ENCODE data around the gene NHSL2.

NHSL2 gene

GRCh38 chrX:72005046-72005445 is 94.4 kb downstream of the NHSL2 start:
- H3K9ac ChIP-seq (ENCODE audit: low read depth, low read length) = no peak overlapping the region
- peaks cover 5% of the 10 kb centered on the region; the same call in 1 of the 2 replicates for H3K36me3 ChIP-seq (ENCODE audit: insufficient read depth, low read length)
- no peaks in the 10 kb centered on the region for H3K9me3 ChIP-seq (ENCODE audit: control insufficient read depth, insufficient read depth, low read length)

GRCh38 chrX:72006461-72006860 is 95.8 kb downstream of the NHSL2 start:
- Histone ChIP-seq H3K36me3 (ENCODE audit: insufficient read depth, low read length) (peaks cover 8% of the 10 kb centered on the region; the same call in 1 of the 2 replicates), H3K9me3 (ENCODE audit: control insufficient read depth, insufficient read depth, low read length) (no peaks in the 10 kb centered on the region), H3K9ac (ENCODE audit: low read depth, low read length) (no peak overlapping the region), H3K4me1 (ENCODE audit: insufficient read depth, low read length) (peaks cover 33% of the 10 kb centered on the region)

More at GRCh38 chrX:72005046-72005445, 94.4 kb downstream of the NHSL2 start:
- peaks cover 46% of the 10 kb centered on the region for H3K4me1 ChIP-seq (ENCODE audit: insufficient read depth, low read length)

GRCh38 chrX:72009731-72010130 is 99.1 kb downstream of the NHSL2 start:
- peaks cover 9% of the 10 kb centered on the region for H3K4me1 ChIP-seq (ENCODE audit: insufficient read depth, low read length)
- peaks cover 11% of the 10 kb centered on the region for H3K36me3 ChIP-seq (ENCODE audit: insufficient read depth, low read length)
- no peak overlapping the region for H3K9ac ChIP-seq (ENCODE audit: low read depth, low read length)
- no peaks in the 10 kb centered on the region for H3K9me3 ChIP-seq (ENCODE audit: control insufficient read depth, insufficient read depth, low read length)

DNA sequence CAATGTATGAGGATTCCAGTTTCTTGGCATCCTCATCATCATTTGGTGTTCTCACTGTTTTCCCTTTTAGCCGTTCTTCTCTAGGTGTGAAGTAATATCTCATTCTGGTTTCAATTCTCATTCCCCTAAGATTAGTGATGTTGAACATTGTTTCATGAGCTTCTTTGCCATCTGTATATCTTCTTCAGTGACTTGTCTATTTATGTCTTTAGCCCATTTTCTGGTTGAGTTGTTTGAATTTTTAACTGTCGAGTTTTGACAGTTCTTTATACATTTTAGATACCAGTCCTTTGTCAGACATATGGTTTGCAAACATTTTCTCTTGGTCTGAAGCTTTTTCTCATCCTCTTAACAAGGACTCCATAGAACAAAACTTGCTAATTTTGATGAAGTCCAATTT is 101.1 kb downstream of the NHSL2 start:
- no peaks in the 10 kb centered on the region for H3K9me3 ChIP-seq (ENCODE audit: control insufficient read depth, insufficient read depth, low read length)
- H3K4me1 ChIP-seq (ENCODE audit: insufficient read depth, low read length) = no peaks in the 10 kb centered on the region
- H3K9ac ChIP-seq (ENCODE audit: low read depth, low read length) = no peak overlapping the region
- H3K36me3 ChIP-seq (ENCODE audit: insufficient read depth, low read length) = peaks cover 11% of the 10 kb centered on the region

DNA sequence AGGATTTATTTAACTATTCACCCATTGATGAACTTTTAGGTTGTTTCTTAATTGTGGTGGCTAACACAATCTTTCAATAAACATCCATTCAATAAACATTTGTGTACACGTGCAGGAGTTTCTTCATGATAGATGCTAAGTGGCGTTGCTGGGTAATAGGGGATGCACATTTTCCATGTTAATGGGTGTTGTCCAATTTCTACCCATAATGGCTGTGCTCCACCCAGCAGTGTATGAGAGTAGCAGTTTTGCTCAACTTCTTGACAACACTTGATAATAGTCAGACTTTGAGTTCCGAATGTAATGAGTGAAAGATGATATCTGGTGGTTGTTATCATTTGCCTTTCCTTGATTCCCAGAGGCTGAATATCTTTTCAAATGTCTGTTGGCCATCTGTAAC is 104.7 kb downstream of the NHSL2 start:
- peaks cover 12% of the 10 kb centered on the region for H3K4me1 ChIP-seq (ENCODE audit: insufficient read depth, low read length)
- peaks cover 6% of the 10 kb centered on the region; the same call in 1 of the 2 replicates for H3K36me3 ChIP-seq (ENCODE audit: insufficient read depth, low read length)
- no peaks in the 10 kb centered on the region for H3K9me3 ChIP-seq (ENCODE audit: control insufficient read depth, insufficient read depth, low read length)
- H3K9ac ChIP-seq (ENCODE audit: low read depth, low read length) = no peak overlapping the region

DNA sequence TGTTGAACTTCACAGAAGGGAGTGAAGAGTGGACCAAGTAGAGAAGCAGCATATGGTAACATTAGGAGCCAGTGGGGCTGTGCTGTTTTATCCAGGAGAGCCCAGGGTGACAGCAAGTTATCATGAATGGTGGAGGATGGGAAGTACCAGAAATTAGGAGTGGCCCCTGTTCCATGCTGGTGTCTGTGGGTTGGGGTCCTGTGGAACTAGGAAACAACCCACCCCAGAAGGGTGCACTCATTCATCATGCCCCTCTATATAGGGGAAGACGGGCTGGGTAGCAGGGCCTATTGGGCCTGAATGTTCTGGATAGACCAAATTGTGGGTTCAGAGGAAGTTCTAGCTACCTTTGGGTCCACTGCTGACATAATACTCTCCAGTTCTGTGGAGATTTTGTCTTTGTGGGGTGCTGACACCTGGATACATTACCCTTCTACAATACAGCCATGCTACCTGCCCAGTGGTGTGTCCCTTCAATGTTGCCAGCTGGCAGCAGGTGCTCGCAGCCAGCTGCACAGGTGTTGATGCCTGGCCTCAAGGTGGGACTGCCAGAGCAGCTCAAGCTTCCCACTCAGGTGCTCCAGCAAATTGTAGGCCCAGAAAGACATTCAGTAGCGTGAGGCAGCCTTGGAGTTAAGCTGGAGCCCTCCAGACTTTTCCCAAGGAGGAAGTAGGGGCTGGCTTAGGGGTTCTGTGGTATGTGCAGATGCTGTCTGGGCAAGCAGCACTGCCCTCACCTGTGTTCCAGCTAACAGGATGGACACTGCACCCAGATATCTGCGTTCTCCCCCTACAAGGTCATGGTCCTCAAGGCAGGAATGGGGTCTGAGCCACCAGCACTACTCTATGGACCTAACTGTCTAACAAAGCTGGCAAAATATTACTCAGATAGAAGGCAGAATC is 106.5 kb downstream of the NHSL2 start:
- peaks cover 15% of the 10 kb centered on the region for H3K4me1 ChIP-seq (ENCODE audit: insufficient read depth, low read length)
- H3K36me3 ChIP-seq (ENCODE audit: insufficient read depth, low read length) = peaks cover 3% of the 10 kb centered on the region; the same call in 1 of the 2 replicates
- no peaks in the 10 kb centered on the region for H3K9me3 ChIP-seq (ENCODE audit: control insufficient read depth, insufficient read depth, low read length)
- no peak overlapping the region for H3K9ac ChIP-seq (ENCODE audit: low read depth, low read length)

DNA sequence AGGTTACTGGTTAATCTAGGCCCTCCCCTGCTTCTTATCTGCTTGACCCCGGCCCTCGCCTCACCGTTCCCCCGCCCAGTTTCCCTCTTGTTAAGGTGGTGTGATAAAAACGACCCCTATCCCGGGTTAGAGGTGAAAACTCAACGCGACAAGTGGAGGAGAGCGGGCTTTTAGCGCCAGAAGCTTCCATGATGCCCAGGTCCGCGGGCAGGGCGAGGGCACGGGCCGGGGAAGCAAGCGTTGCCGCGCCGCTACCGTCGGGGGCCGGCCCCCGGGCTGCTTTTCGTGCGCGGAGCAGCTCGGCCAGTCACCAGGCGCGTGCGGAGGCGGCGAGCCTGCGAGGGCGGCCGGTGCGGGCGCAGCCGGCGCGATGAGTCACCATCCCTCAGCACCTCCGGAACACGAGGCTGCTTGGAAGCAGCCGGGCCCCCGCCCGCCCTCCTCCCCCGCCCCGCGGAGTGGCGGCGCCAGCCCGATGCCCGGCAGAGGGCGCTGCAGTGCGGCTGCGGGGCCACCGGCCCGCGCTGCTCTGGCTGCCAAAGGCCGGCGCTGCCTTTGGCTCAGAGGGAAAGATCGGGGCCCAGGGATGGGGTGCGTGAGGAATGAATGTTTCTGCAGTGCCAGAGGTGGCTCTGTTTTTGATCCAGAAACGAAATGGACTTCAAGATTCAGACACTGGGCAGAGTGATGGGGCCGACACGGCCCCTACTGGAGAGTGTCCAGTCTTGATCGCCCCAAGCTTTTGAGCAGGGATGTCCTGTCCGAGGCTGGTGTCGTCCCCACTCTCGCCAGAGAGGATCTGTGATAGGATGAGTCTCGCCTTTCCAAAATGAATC is 107.8 kb downstream of the NHSL2 start:
- no peaks in the 10 kb centered on the region for H3K36me3 ChIP-seq (ENCODE audit: insufficient read depth, low read length)
- H3K4me1 ChIP-seq (ENCODE audit: insufficient read depth, low read length) = peaks cover 15% of the 10 kb centered on the region
- no peaks in the 10 kb centered on the region for H3K9me3 ChIP-seq (ENCODE audit: control insufficient read depth, insufficient read depth, low read length)
- peak overlapping the region; percentile 31 for H3K9ac ChIP-seq (ENCODE audit: low read depth, low read length)

- H3K4me1 ChIP-seq (ENCODE audit: insufficient read depth, low read length) = peaks cover 15% of the 10 kb centered on the region
- H3K36me3 ChIP-seq (ENCODE audit: insufficient read depth, low read length) = no peaks in the 10 kb centered on the region
- no peak overlapping the region for H3K9ac ChIP-seq (ENCODE audit: low read depth, low read length)
- no peaks in the 10 kb centered on the region for H3K9me3 ChIP-seq (ENCODE audit: control insufficient read depth, insufficient read depth, low read length)
Measured at GRCh38 chrX:72019487-72019886, 108.8 kb downstream of the NHSL2 start.

GRCh38 chrX:72020204-72020603 is 109.6 kb downstream of the NHSL2 start:
- H3K9me3 ChIP-seq (ENCODE audit: control insufficient read depth, insufficient read depth, low read length) = no peaks in the 10 kb centered on the region
- no peaks in the 10 kb centered on the region for H3K36me3 ChIP-seq (ENCODE audit: insufficient read depth, low read length)
- H3K9ac ChIP-seq (ENCODE audit: low read depth, low read length) = no peak overlapping the region
- H3K4me1 ChIP-seq (ENCODE audit: insufficient read depth, low read length) = peaks cover 15% of the 10 kb centered on the region

GRCh38 chrX:72020788-72021187 is 110.1 kb downstream of the NHSL2 start:
- Histone ChIP-seq H3K4me1 (ENCODE audit: insufficient read depth, low read length) (peaks cover 15% of the 10 kb centered on the region), H3K9ac (ENCODE audit: low read depth, low read length) (no peak overlapping the region), H3K9me3 (ENCODE audit: control insufficient read depth, insufficient read depth, low read length) (no peaks in the 10 kb centered on the region), H3K36me3 (ENCODE audit: insufficient read depth, low read length) (no peaks in the 10 kb centered on the region; the same call in 1 of the 2 replicates)

DNA sequence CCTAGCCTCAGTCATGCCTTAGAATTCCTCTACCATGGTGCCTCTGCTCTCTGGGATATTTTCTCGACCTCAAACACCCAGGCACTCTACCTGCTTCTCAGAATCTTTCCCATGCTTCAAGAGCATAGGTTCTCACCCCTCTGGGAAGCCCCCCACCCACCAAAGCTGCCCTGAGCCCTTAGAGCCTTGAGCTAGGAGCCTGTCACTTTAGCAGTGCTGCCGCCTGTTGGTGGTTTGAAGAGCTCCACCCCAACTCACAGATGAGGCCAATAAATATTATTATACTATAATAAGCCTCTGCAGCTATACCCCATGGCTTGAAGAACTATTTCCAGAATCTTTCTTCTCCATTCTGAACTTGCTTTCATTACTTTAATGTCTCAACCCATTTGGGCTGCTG is 111.3 kb downstream of the NHSL2 start:
- H3K4me1 ChIP-seq (ENCODE audit: insufficient read depth, low read length) = peaks cover 15% of the 10 kb centered on the region
- H3K9ac ChIP-seq (ENCODE audit: low read depth, low read length) = no peak overlapping the region
- H3K36me3 ChIP-seq (ENCODE audit: insufficient read depth, low read length) = no peaks in the 10 kb centered on the region; the same call in 1 of the 2 replicates
- no peaks in the 10 kb centered on the region for H3K9me3 ChIP-seq (ENCODE audit: control insufficient read depth, insufficient read depth, low read length)

GRCh38 chrX:72023071-72023470 is 112.4 kb downstream of the NHSL2 start:
- no peak overlapping the region for H3K9ac ChIP-seq (ENCODE audit: low read depth, low read length)
- H3K36me3 ChIP-seq (ENCODE audit: insufficient read depth, low read length) = no peaks in the 10 kb centered on the region; the same call in 1 of the 2 replicates
- peaks cover 15% of the 10 kb centered on the region for H3K4me1 ChIP-seq (ENCODE audit: insufficient read depth, low read length)
- no peaks in the 10 kb centered on the region for H3K9me3 ChIP-seq (ENCODE audit: control insufficient read depth, insufficient read depth, low read length)

DNA sequence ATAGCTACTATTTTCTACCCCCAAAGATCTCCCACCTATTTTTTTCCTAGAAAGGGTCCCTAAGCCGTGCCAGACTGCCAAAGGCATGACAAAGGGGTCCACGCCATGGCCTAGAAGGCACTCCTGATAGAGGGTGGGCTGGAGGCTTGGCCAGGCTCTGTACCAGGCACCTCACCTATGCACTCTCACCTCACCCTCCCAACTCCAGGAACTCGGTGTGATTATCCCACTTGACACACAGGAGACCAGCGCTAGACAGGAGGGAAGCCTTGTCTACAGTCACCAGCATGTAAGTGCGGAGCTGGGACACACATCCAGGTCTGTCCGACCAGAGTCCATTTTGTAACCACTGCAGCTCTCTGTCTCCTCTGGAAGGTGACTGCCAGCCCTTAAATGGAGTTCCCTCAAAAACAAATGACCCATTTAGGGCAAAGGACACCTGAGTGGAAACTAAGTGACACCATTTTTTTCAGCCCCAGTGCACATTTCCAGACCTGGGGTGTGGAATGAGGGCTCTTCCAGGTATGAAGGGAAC is 114.7 kb downstream of the NHSL2 start:
- peaks cover 20% of the 10 kb centered on the region; the same call in 1 of the 2 replicates for H3K4me1 ChIP-seq (ENCODE audit: insufficient read depth, low read length)
- H3K9ac ChIP-seq (ENCODE audit: low read depth, low read length) = no peak overlapping the region
- H3K36me3 ChIP-seq (ENCODE audit: insufficient read depth, low read length) = no peaks in the 10 kb centered on the region; the same call in 1 of the 2 replicates
- no peaks in the 10 kb centered on the region for H3K9me3 ChIP-seq (ENCODE audit: control insufficient read depth, insufficient read depth, low read length)

DNA sequence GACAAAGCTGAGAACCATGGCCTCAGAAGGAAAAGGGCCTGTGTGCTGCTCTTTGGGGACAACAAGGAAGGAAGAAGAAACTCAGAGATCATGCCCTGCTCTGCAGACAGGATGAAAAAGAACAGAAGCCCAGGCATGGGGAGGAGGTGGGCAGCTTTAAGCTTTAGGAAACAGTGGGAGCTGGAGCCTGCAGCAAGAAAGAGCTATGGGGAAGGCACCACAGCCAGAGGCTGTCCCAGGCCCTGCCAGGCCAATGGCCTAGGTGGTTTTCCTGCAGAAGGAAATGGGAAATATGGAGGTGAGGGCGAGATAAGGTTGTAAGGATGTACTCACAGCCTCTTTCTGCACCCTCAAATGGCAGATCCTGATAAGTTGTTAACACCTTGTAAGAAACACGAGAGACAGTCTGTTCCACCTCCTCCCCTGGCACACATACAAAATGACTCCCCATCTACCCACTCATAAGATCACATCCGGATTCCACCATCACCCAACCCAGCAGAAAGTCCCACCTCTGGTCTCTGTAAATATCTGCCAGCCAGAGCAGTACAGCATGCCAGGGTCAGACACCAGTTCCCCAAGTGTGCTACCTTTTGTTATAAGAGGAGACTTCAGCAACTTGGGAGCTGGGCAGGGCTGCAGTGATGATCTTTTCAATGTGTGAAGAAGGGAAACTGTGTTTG is 115.8 kb downstream of the NHSL2 start:
- Histone ChIP-seq H3K9ac (ENCODE audit: low read depth, low read length) (no peak overlapping the region), H3K36me3 (ENCODE audit: insufficient read depth, low read length) (peaks cover 2% of the 10 kb centered on the region), H3K9me3 (ENCODE audit: control insufficient read depth, insufficient read depth, low read length) (no peaks in the 10 kb centered on the region), H3K4me1 (ENCODE audit: insufficient read depth, low read length) (peaks cover 20% of the 10 kb centered on the region; the same call in 1 of the 2 replicates)
